Loucy (cell line): ENCODE results near the gene CDH13.

Experiments used
- H2AFZ ChIP-seq: fragments of 200-600 bp; sonication (generic); 2 replicates; pipeline ENCODE4 v1.6.0; 2016; ENCODE audit warnings: antibody characterized with exemption, mild to moderate bottlenecking, low read length, moderate library complexity
- H3F3A ChIP-seq: fragments of 200-600 bp; 2 replicates; pipeline ENCODE4 v1.6.0; 2016; ENCODE audit warnings: antibody characterized with exemption, low read depth, mild to moderate bottlenecking
- H3K27me3 ChIP-seq: fragments of 200-600 bp; sonication (generic); 2 replicates; pipeline ENCODE4 v1.6.1; 2014; ENCODE audit warnings: low read length, mild to moderate bottlenecking; ENCODE audit not compliant: insufficient read depth, poor library complexity, severe bottlenecking
- H3K36me3 ChIP-seq: fragments of 200-600 bp; sonication (generic); 2 replicates; pipeline ENCODE4 v1.6.1; 2016; ENCODE audit warnings: low read length; ENCODE audit not compliant: insufficient read depth
- H3K4me1 ChIP-seq: fragments of 200-600 bp; sonication (generic); 2 replicates; pipeline ENCODE4 v1.5.1; 2014; ENCODE audit warnings: low read length, mild to moderate bottlenecking; ENCODE audit not compliant: insufficient read depth, poor library complexity, severe bottlenecking
- H3K4me2 ChIP-seq: fragments of 200-600 bp; sonication (generic); 2 replicates; pipeline ENCODE4 v1.6.0; 2014; ENCODE audit warnings: antibody characterized with exemption, low read length, low read depth, mild to moderate bottlenecking; ENCODE audit not compliant: poor library complexity, severe bottlenecking
- H3K4me3 ChIP-seq: fragments of 200-600 bp; sonication (generic); 2 replicates; pipeline ENCODE4 v1.5.1; 2014; ENCODE audit warnings: low read length, mild to moderate bottlenecking, mixed read lengths; ENCODE audit not compliant: poor library complexity, severe bottlenecking
- H3K79me2 ChIP-seq: fragments of 200-600 bp; sonication (generic); 2 replicates; pipeline ENCODE4 v1.6.1; 2014; ENCODE audit warnings: low read length; ENCODE audit not compliant: insufficient read depth
- H3K9ac ChIP-seq: fragments of 200-600 bp; sonication (generic); 2 replicates; pipeline ENCODE4 v1.6.0; 2014; ENCODE audit warnings: mild to moderate bottlenecking, low read depth, low read length, moderate library complexity; ENCODE audit not compliant: poor library complexity, severe bottlenecking
- H3K9me2 ChIP-seq: fragments of 200-600 bp; sonication (generic); replicated peaks from 2 replicates; pipeline ENCODE4 v1.6.1; 2016; ENCODE audit warnings: low read depth, low read length, mixed read lengths
- H3K9me3 ChIP-seq: fragments of 200-600 bp; sonication (generic); 2 replicates; pipeline ENCODE4 v1.6.1; 2014; ENCODE audit warnings: mild to moderate bottlenecking, antibody characterized with exemption, low read length, low read depth; ENCODE audit not compliant: insufficient read depth
- H4K20me1 ChIP-seq: fragments of 200-600 bp; sonication (generic); 2 replicates; pipeline ENCODE4 v1.6.0; 2014; ENCODE audit warnings: antibody characterized with exemption, low read length, mild to moderate bottlenecking; ENCODE audit not compliant: insufficient read depth, poor library complexity, severe bottlenecking
- CTCF ChIP-seq: fragments of 200-600 bp; sonication (generic); conservative IDR thresholded peaks from 2 replicates; pipeline ENCODE4 v1.5.1; 2014; ENCODE audit warnings: mild to moderate bottlenecking, antibody characterized with exemption, low read length
- EZH2phosphoT487 ChIP-seq: fragments of 200-600 bp; IDR thresholded peaks from 2 replicates; pipeline ENCODE4 v1.6.1; 2018; ENCODE audit warnings: antibody characterized with exemption, mild to moderate bottlenecking, moderate library complexity, borderline replicate concordance

CDH13 gene

GRCh38 chr16:82626791-82627261 lies at the start of gene CDH13:
Gene CDH13 (plus strand): TSS chr16:82626969.
- H3F3A ChIP-seq, result no peaks in the 10 kb centered on the region
- no peak within 1 kb of the TSS for H3K4me2 ChIP-seq
- H3K36me3 ChIP-seq, result no peaks in the 10 kb centered on the region
- no peaks in the 10 kb centered on the region for H3K4me1 ChIP-seq
- H3K4me3 ChIP-seq, result no peak within 1 kb of the TSS
- H4K20me1 ChIP-seq, result no peaks in the 10 kb centered on the region
- H3K27me3 ChIP-seq, result no peaks in the 10 kb centered on the region
- no peaks in the 10 kb centered on the region for H3K79me2 ChIP-seq
- no peak for TF ChIP-seq EZH2phosphoT487
- TF ChIP-seq CTCF, result no peak
- no peaks in the 10 kb centered on the region for H3K9me3 ChIP-seq
- no peak within 1 kb of the TSS for H3K9ac ChIP-seq
- no peak within 1 kb of the TSS for H2AFZ ChIP-seq
- H3K9me2 ChIP-seq, result no peaks in the 10 kb centered on the region

GRCh38 chr16:82580298-82580890 lies 46.4 kb upstream of the CDH13 start:
- Histone ChIP-seq H3K4me2 (no peak overlapping the region), H3K79me2 (no peaks in the 10 kb centered on the region), H3K9me2 (no peaks in the 10 kb centered on the region), H3K9me3 (no peaks in the 10 kb centered on the region), H3K27me3 (no peaks in the 10 kb centered on the region), H3K4me3 (no peak overlapping the region), H3K4me1 (no peaks in the 10 kb centered on the region), H2AFZ (no peak overlapping the region), H4K20me1 (no peaks in the 10 kb centered on the region), H3F3A (no peaks in the 10 kb centered on the region), H3K36me3 (no peaks in the 10 kb centered on the region), H3K9ac (no peak overlapping the region)
- TF ChIP-seq CTCF (peak; percentile 48), EZH2phosphoT487 (no peak)

DNA sequence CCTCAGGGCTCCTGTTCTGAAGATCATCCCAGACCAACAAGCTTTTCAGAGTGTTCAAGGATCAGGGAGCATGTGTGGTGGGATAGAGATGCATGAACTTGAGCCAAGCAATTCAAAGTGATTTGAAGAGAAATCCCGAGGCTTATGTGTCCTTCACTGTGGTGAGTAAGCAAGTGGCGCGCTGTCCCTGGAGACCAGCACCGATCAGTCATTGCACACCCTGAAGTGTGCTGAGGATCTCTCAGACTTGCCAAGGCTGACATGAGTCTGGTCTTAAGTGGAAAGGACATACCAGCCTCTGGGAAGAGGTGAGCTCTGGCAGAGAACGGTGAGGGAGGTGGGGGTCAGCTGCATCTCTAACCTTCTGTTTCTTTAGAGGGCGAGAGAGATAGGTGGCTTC lies 43.8 kb upstream of the CDH13 start:
- H3K9me3 ChIP-seq, result no peaks in the 10 kb centered on the region
- H3K79me2 ChIP-seq, result no peaks in the 10 kb centered on the region
- H3K9me2 ChIP-seq, result no peaks in the 10 kb centered on the region
- TF ChIP-seq EZH2phosphoT487 (no peak), CTCF (no peak)
- no peak overlapping the region for H3K9ac ChIP-seq
- H3K27me3 ChIP-seq, result no peaks in the 10 kb centered on the region
- H2AFZ ChIP-seq, result no peak overlapping the region
- no peaks in the 10 kb centered on the region for H3K36me3 ChIP-seq
- H3K4me1 ChIP-seq, result no peaks in the 10 kb centered on the region
- H3K4me2 ChIP-seq, result no peak overlapping the region
- no peaks in the 10 kb centered on the region for H4K20me1 ChIP-seq
- H3F3A ChIP-seq, result no peaks in the 10 kb centered on the region
- no peak overlapping the region for H3K4me3 ChIP-seq
